Peyer's patch (tissue), 4 donors: ENCODE data around the gene ATP2A1.

ENCODE experiments used
- CTCF ChIP-seq, 6 experiments: fragments of 450-650 bp in 4 of 6; fragments of 200-600 bp in 2 of 6; sonication (generic) in 1 of 6; IDR thresholded peaks; one replicate each; pipeline ENCODE4 v1.5.1; 2017 to 2019; ENCODE audit warnings: antibody characterized with exemption in 6 of 6, mild to moderate bottlenecking in 3 of 6, moderate library complexity in 1 of 6
- POLR2A ChIP-seq, 2 donors: fragments of 450-650 bp; IDR thresholded peaks; one replicate each; pipeline ENCODE4 v1.5.1; 2017; ENCODE audit warnings: antibody characterized with exemption in 2 of 2, mild to moderate bottlenecking in 2 of 2, moderate library complexity in 2 of 2

GRCh38 chr16:28859326-28859725 lies 19.0 kb upstream of the ATP2A1 start:
- no peak for TF ChIP-seq CTCF (IDR thresholded peaks at IDR 0.05)
- TF ChIP-seq POLR2A (IDR thresholded peaks at IDR 0.05), result no peak
